GM04504 (cell line): ENCODE data around the gene TTPAL.

ENCODE experiments used
- DNase-seq: peaks from one replicate; pipeline ENCODE4 v3.0.0-alpha.2; 2012; ENCODE audit warnings: low read depth

Gene TTPAL

DNA sequence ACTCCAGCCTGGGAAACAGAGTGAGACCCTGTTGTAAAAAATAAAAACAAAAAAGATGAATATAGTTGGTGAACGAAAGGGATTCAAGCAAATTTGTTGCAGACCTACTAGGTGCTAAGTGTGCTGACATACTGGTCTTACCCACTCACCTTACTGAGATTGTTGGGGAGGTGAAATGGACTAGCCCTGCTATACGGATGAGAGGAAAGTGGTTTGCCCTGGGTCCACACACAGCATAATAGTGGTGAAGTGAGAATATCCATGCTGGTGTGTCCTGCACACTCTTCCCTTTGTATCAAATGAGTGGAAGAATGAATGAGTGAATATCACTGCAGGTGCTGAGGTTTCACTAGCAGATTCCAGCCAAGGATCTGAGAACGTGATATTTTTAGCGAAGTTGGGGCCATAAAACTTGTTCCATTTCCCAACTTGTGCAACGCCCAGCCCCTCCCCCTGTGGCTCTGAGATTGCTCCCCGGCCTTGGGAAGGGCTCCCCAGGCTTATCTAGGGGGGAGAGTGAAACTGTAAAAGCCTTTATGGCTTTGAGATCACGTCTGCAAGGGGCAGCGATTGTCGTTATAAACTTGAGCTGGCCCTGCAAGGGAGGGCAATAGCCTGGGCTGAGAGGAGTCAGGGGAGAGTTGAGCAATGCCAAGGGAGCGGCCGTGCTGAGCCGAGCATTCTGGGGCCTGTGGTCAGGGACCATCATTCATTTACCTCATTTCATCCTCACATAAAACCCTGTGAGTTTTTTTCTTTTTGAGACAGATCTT lies 33.2 kb upstream of the TTPAL start:
- DNase-seq, result no peak

DNA sequence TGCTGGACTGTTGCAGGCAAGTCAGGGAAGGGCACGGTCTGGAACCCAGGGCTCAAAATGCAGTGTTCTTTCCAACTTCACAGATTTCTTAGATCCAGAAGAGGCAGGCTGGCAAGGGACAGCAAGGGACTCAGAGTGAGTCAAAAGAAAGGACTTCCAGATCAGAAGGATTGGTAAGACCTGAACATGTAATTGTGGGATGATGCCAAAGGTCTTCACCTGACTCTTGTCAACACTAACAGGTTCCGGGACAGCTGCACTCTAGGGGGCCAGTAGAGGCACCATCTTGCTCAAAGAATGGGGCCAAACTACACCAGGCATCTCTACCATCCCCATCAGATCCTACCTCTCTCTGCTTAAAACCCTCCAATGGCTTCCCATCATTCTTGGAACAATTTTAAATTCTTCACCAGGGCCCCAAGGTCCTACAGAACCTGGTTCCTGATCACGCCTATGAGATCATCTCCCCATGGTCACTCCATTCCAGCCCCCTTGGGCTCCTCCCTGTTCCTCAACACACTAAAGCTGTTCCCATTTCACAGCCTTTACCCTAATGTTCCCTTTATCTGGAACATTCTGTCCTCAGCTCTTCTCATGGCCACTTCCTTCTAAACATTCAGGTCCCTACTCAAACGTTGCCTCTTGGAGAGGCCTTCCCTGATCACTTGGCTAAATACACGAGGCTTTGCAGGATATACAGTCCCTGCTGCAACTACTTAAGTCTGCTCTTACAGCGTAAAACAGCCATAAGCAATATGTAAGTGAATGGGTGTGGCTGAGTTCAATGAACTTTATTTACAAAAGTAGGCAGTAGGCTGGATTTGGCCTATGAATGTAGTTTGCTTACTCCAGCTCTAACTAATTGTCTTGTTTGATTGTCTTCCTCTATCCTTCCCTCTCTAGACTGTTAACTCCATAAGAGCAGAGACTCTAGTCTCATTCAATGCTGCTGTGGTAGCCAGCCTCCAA lies 29.6 kb upstream of the TTPAL start:
- no peak for DNase-seq

DNA sequence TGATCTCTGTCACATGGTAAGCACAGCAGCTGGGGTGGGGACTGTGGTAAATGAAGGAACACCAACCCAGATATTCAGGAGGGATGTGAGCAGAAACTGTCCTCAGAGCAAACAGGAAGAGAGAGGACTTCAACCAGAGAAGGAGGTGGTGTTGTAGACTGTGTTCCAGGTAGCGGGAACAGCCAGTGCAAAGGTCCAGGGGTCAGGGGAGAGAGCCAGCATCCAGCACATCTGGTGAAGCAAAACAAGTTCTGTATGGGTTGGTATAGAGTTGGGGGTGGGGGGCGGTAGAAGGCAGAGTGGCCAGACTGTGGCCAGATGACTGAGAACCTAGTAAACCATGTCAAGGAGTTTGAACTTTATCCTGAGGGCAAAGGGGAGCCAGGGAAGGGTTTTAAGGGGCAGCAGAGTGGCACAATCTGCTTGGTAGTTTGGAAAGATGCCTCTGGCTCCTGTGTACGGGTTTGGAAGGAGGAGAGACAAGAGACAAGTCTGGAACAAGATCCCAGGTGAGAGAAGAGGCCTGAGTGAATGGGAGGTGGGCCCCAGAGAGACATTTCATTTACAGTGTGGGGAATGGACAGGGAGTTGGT lies 27.8 kb upstream of the TTPAL start:
- DNase-seq, result no peak

DNA sequence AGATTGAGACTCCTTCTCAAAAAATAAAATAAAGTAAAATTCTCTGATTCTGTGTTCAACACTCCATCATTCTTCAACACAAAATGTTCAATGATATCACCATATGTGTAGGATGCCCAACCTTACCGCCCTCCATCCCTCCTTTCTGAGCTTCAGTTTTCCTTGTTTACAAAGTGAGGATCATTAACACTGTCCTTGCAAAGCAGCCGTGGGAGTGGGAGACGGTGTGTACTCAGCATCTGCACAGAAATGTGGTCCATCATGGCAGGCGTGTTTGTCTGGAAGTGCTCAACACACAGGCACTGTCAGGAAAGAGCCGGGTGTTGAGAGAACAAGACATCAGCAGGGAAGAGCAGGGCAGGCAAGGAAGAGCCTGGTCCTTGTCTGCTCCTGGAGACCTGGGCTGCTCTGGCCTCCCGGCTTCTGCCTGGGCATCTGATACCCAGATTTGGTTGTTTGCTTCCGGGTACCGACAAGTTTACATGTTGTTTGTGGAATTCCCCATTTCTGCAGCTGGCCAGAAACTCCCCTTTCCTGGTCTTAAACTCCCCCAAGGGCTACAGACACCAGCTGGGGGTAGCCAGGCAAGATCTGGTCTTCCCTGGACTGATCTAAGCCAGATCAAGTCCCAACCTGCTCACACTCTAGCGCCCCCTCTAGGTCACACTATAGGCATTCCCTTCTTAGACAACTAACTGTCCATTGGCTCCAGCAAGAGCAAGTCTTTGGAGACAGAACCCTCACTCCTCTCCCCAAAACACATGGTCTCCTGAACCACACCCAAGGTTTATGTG lies 26.7 kb upstream of the TTPAL start:
- DNase-seq, result no peak

DNA sequence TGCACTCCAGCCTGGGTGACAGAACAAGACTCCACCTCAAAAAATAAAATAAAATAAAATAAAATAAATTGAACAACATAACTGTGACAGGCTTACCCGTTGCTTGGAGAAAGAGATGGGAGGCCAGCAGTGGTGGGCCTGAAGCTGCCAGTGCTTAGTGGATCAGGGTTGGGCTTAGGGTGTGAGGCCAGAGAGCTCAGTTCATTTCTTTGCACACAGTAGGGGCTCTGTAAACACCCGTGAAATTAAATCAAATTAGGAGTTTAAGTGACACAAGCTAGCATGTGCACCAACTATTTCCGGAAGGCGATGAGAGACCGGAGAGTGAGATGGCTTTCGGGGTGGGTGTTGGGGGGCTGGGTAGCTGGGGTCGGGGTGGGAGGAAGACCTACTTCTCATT lies 25.8 kb upstream of the TTPAL start:
- DNase-seq, result no peak

DNA sequence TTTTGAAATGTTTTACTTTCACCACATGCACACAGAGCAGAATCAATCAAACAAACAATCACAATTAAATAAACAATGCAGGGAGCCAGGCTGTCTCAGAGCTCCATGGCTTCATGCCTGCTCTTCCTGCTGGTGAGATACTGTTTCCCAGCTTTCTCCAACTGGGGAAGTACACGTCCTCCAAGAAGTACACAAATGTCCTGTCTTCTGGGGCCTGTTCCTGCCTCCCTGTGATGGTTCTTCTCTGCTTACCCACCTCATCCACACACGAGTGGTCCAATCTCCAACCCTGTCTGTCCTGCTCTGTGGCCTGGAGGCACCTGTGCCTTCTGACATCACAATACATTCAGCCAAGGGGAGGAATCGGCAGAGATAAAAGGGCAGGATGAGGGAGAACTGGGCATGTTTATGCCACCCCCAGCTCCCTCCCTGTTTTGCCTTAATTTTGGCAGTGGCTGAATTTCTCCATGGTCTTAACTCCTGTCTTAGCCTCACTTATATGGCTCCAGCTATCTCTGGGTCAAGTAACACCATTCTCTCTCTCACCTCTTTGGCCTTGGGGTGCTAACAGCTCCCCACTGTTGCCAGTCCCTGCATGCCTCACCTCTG lies 25.3 kb upstream of the TTPAL start:
- DNase-seq, result no peak

DNA sequence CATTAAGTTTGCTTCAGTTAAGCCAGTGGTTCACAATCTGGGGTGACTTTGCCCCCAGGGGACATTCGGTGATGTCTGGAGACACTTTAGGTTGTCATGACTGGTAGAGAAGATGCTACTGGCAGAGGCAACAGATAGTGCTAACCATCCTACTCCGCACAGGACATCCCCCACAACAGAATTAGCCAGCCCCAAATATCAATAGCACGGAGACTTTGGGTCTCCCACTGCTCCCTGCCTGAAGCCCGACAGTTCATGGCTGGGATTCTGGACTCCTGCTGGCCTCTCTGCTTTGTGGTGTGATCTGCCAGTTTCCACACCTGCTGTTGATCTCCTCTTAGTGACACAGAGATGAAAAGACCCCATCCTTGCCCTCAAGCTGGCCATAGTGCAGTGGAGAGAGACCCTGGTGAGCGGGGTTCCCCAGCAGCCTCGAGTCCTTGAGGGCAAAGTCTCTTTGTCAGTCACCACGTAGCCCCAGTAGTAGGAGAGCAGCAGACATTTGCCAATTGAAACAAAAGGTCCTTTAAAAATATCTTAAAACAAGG lies 24.7 kb upstream of the TTPAL start:
- no peak for DNase-seq

DNA sequence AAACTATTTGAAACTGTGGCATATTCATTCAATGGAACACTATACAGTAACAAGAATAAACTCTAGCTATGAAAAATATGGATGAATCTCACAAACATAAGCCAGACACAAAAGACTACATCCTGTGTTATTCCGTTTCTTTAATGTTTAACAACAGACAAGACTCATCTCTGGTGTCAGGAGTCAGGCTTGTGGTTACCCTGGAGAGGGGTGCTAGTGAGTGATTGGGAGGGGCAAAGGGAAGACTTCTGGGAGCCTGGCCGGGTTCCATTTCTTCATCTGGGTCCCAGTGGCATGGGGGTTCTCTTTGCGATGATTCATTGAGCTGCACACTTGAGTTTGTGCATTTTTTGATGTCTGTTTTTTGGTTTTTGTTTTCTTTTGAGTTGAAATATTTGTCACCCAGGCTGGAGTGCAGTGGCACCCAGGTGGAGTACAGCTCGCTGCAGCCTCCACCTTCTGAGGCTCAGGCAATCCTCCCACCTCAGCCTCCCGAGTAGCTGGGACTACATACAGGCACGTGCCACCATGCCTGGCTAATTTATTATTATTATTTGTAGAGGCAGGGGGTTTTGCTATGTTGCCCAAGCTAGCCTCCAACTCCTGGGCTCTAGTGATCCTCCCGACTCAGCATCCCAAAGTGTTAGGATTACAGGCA lies 21.2 kb upstream of the TTPAL start:
- DNase-seq, result no peak

DNA sequence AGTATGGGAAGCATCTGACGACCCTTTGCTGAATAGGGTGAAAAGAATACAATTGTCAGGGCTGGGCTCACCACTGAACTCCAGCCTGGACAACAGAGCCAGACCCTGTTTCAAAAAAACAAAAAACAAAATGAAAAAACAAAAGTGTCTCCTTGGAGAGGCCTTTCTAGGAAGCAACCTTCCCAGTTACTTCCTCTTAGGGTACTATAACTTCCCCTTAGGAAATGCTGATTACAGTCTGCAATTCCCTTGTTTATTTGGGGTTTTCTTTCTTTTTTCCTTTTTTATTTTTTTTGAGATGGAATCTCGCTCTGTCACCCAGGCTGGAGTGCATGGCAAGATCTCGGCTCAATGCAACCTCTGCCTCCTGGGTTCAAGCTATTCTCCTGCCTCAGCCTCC lies 20.5 kb upstream of the TTPAL start:
- no peak for DNase-seq

DNA sequence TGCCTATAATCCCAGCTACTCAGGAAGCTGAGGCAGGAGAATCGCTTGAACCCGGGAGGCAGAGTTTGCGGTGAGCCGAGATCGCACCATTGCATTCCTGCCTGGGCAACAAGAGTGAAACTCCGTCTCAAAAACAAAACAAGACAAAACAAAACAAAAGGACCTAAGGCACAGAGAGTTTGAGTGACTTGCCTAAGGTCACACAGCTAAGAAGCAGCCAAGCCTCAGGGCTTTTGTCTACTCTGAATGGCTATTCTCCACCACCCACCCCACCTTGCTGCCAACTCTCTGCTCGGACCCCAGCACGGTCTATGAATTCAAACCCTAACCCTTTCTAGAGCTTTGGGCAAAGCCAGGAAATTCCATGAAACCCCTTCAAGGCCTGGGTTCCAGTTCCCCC lies 19.1 kb upstream of the TTPAL start:
- no peak for DNase-seq

DNA sequence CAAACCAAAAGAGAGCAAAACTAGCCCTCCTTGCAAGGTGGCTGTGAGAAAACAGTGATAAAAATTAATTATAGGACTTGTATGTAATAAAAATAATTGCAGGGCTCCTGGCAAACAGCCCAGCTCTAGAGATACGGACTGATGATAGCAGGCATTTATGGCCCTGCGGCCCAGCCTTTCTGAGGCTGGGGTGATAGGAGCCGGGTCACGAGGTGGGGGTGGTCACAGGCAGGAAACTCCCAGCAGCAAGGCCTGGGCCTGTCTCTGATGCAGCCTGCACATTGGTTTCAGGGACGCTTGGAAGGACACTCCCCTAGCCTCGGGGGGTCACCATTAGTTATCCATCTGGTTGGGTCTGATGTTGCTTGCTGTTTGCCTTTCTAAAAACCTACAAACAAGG lies 18.7 kb upstream of the TTPAL start:
- DNase-seq, result no peak

DNA sequence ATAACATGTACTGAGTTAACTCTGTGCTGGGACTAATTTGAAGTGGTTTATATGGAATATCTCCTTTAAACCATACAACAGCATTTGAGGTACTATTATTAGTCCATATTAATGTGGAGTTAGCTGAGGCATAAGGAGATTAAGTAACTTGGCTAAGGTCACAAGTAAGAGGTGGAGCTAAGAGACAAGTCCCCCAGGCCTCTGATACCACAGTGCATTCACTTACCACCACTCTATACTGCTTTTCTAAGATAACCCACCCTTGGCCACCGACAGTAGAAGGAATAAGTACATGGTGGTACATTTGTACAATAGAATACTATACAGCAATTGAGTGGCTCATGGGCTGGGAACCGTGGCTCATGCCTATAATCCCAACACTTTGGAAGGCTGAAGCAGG lies 16.4 kb upstream of the TTPAL start:
- no peak for DNase-seq

DNA sequence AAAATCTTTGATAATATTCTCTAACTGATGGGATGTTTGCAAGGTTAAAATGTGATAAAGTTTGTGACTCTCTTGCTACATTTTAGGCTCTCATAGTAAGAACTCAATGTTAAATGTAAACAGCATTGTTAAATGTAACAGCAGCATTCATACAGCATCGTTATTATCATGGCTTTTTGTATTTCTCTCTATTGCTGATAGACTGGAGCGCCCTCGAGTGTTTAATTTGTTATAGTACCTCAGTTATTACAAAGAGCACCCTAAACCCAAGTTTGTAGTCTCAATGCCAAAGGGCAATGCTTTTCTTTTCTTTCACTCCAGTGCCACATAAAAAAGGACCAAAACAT lies 14.9 kb upstream of the TTPAL start:
- DNase-seq, result no peak

DNA sequence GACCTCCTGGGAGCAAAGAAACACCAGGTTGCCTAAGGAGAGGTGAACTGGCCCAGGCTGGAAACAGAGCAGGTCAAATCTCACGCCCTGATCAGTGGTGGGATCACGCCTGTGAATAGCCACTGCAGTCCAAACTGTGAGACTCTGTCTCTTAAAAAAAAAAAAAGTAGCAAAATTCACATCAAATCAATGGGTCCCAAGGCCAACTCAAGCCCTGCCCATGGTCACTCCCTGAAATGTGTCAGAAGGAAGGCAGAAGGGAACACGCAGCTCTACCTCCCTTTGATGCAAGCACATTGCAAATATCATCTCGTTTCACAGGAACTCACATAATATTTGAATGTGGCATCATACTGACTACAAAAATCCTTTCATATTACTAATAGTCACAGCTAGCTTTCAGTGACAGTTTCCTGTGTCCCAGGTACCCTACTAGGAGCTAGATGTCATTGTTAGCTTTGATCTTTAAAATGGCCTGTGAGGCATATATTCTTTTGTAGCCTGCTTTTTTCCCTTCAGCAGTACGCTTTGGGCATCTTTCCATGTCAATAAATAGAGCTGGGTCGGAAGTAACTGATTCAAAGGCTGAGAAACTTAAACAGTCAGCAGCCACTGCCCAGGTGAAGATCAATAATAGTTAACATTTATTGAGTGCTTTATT lies 14.4 kb upstream of the TTPAL start:
- DNase-seq, result no peak

DNA sequence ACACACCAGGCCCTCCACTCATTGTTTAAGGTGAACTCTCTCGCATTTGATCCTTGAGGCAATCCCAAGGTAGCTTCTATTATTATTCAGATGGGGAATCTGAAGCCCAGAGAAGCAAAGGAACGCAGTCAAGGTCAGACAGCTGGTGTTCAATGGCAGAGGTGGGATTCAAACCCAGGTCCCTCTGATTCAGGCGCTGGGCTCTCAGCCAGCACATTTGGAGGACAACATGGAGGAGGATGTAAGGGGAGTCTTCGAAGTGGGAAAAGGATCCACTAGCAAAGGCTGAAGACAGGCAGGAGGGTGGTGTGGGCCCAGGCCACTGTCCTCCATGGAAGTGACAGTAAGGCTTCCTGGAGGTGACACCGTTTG lies 13.9 kb upstream of the TTPAL start:
- DNase-seq, result no peak

DNA sequence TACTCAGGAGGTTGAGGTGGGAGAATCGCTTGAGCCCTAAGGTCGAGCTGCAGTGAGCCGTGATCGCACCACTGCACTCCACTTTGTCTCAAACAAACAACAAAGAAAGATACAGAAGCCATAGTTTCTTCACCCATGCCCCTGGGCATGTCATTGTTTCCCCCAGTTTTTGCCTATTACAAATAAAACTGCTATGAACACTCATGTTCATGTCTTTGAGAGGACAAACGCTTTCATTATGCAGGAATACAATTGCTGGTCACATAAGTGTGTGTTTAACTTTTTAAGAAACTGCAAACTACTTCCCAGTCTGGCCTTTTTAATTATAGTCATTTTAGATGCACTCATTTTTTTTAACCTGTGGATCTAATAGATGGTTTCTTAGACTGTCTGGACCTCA lies 12.2 kb upstream of the TTPAL start:
- DNase-seq, result no peak

DNA sequence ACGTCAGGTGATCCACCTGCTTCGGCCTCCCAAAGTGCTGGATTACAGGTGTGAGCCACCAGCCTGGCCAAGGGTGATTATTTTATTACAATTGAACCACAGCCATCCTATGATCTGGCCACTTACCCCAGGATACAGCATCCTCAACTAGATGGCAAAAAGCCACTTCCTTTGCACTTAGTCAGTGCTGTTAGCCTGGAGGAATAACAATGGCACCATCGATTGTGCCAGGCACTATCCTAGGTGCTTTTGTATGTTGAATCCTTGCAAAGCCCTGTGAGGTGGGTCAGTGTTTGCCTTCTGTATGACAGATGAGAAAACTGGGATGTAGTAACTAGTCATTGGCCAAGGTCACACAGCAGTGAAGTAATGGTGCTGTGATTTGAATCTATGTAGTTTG lies 11.2 kb upstream of the TTPAL start:
- no peak for DNase-seq

DNA sequence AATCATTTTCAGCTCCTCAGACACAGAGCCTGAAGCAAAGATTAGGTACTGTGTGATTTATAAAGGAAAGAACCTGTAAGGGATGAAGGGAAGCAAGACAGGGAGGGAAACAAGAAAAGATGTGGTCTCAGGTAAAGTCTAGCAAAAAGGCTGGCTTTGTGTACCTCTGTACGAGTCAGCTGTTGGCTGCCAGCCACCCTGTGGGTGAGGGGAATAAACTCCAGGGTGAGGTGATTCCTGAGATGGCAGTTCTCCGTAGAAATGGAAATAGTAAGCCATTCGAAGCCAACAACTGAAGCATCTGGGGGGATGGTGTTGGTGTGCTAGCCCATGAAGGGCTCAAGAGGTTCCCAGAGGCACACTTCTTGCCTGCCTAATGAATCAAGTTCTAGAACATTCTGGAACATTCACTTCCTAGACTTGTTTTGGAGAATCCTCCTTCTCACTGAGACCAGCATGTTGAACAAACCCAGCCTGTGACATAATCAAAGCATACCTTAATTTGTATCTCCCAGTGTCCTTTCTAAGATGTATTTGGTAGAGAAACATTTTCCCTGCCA lies 10.6 kb upstream of the TTPAL start:
- DNase-seq, result no peak

DNA sequence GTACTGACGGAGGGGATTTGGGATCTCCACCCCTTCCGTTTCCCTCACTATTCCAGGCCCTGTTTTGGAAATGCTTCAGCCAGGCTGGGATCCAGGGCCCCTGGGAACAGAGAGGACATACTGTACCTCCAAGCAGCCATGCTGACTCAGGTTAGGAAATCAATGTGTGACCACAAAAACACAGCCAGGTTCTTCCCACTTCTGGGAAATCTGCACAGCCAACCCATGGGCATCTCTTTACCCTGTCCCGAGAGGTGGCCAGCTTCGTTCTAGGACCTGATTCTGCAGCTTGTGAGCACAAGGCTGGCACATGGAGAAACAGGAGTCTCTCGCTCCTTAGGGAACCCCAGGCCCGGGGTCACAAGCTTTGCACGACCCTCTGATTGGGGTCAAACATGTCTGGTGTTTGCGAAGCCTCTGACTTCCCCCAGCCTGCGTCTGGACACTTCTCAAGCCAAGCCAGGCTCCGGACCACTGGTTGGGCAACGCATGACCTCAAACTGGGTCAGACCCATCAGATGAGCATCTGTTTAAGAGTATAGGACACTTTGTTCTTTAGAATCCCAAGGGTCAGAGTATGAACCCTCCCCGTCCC lies 8.3 kb upstream of the TTPAL start:
- DNase-seq, result no peak
